HG03060 (cell line): ENCODE data around the gene ULK3.

Experiments used
- ATAC-seq: cut with Tn5 transposase; IDR thresholded peaks from one replicate; pipeline ENCODE4 v1.9.1; 2021; ENCODE audit warnings: low read depth, moderate number of reproducible peaks; ENCODE audit not compliant: unreplicated experiment

Gene ULK3

GRCh38 chr15:74800559-74801094, 42.3 kb downstream of the ULK3 start:
- ATAC-seq = no peak

- ATAC-seq = no peak
These were observed 42.9 kb downstream of the ULK3 start for GRCh38 chr15:74799856-74800558.

GRCh38 chr15:74799255-74799855, 43.6 kb downstream of the ULK3 start:
- ATAC-seq = no peak

- ATAC-seq = no peak
These were observed 44.3 kb downstream of the ULK3 start for GRCh38 chr15:74798388-74799254.

GRCh38 chr15:74795966-74796625, 46.9 kb downstream of the ULK3 start:
- no peak for ATAC-seq

GRCh38 chr15:74794970-74795349, 48.0 kb downstream of the ULK3 start:
- ATAC-seq = no peak

- no peak for ATAC-seq
These were observed 48.5 kb downstream of the ULK3 start for GRCh38 chr15:74794248-74794969.

GRCh38 chr15:74793135-74794028, 49.6 kb downstream of the ULK3 start:
- no peak for ATAC-seq

GRCh38 chr15:74792227-74793016, 50.5 kb downstream of the ULK3 start:
- ATAC-seq = no peak

GRCh38 chr15:74791667-74792066, 51.3 kb downstream of the ULK3 start:
- ATAC-seq = no peak

GRCh38 chr15:74791007-74791406, 51.9 kb downstream of the ULK3 start:
- no peak for ATAC-seq

- ATAC-seq = no peak
These were observed 52.7 kb downstream of the ULK3 start for GRCh38 chr15:74790080-74790916.

- ATAC-seq = no peak
These were observed 53.2 kb downstream of the ULK3 start for GRCh38 chr15:74789741-74790079.

GRCh38 chr15:74789171-74789631, 53.8 kb downstream of the ULK3 start:
- ATAC-seq = no peak

GRCh38 chr15:74788683-74789151, 54.2 kb downstream of the ULK3 start:
- no peak for ATAC-seq

- ATAC-seq = no peak
These were observed 54.8 kb downstream of the ULK3 start for GRCh38 chr15:74788042-74788682.
